WTC11 (cell line): ENCODE data around the gene PRRX1. TPM values are rescaled to one million over a fixed set of nuclear protein-coding genes. Genes with fewer than 3 reads are reported as not detected.

Source experiments
- ATAC-seq: fragments of 200-7000 bp; cut with Tn5 transposase; 2 replicates; pipeline ENCODE4 v1.10.0; 2021; ENCODE audit warnings: mild to moderate bottlenecking, moderate library complexity
- CTCF ChIA-PET: fragments of 300-600 bp; sonication (Branson Sonifier 250); formaldehyde crosslinking; loops from one replicate; lab custom pipeline; 2021; ENCODE audit warnings: antibody characterized with exemption; lab: Charles Lee
- POLR2A ChIA-PET: fragments of 350-600 bp; sonication (Branson Sonifier 250); formaldehyde crosslinking; loops from one replicate; lab custom pipeline; 2021; ENCODE audit warnings: antibody characterized with exemption; lab: Charles Lee
- DNase-seq: peaks from one replicate; pipeline ENCODE4 v3.0.0; 2021; ENCODE audit warnings: low spot score
- H3K27ac Mint-ChIP-seq: 2 replicates; pipeline ENCODE4 v1.8.0; 2021; ENCODE audit warnings: mixed read lengths
- H3K27me3 Mint-ChIP-seq: 2 replicates; pipeline ENCODE4 v1.8.0; 2021; ENCODE audit warnings: low read depth, mild to moderate bottlenecking, moderate library complexity, mixed read lengths
- H3K36me3 Mint-ChIP-seq: 2 replicates; pipeline ENCODE4 v1.8.0; 2021; ENCODE audit warnings: mixed read lengths
- H3K4me1 Mint-ChIP-seq: 2 replicates; pipeline ENCODE4 v1.8.0; 2022; ENCODE audit warnings: mixed read lengths
- H3K4me3 Mint-ChIP-seq: 2 replicates; pipeline ENCODE4 v1.8.0; 2021; ENCODE audit warnings: mild to moderate bottlenecking, moderate library complexity, mixed read lengths
- H3K9me3 Mint-ChIP-seq: 2 replicates; pipeline ENCODE4 v1.8.0; 2021; ENCODE audit warnings: mixed read lengths
- ATF1 ChIP-seq: sonication (generic); formaldehyde crosslinking; IDR thresholded peaks from 2 replicates; pipeline ENCODE4 v1.8.1; 2023; ENCODE audit warnings: mild to moderate bottlenecking, moderate library complexity, missing genetic modification reagents
- ATF6 ChIP-seq: sonication (generic); formaldehyde crosslinking; IDR thresholded peaks from 2 replicates; pipeline ENCODE4 v1.8.1; 2023; ENCODE audit warnings: mild to moderate bottlenecking, missing genetic modification reagents
- EMX1 ChIP-seq: fragments of 250-450 bp; sonication (Bioruptor Pico); IDR thresholded peaks from 2 replicates; pipeline ENCODE4 v1.8.0; 2021; ENCODE audit warnings: mild to moderate bottlenecking
- ESRRA ChIP-seq: sonication (generic); formaldehyde crosslinking; IDR thresholded peaks from 2 replicates; pipeline ENCODE4 v1.8.1; 2022; ENCODE audit warnings: mild to moderate bottlenecking, missing genetic modification reagents, borderline replicate concordance
- FOXJ3 ChIP-seq: sonication (generic); formaldehyde crosslinking; IDR thresholded peaks from 2 replicates; pipeline ENCODE4 v1.9.0; 2021; ENCODE audit warnings: missing genetic modification reagents, mild to moderate bottlenecking, borderline replicate concordance
- FOXP1 ChIP-seq: sonication (generic); formaldehyde crosslinking; IDR thresholded peaks from 2 replicates; pipeline ENCODE4 v1.8.0; 2022; ENCODE audit warnings: missing genetic modification reagents, mild to moderate bottlenecking, moderate library complexity, borderline replicate concordance
- JUN ChIP-seq: sonication (generic); formaldehyde crosslinking; IDR thresholded peaks from 2 replicates; pipeline ENCODE4 v1.8.0; 2023; ENCODE audit warnings: mild to moderate bottlenecking, missing genetic modification reagents
- MYBL2 ChIP-seq: sonication (generic); formaldehyde crosslinking; IDR thresholded peaks from 2 replicates; pipeline ENCODE4 v1.8.1; 2023; ENCODE audit warnings: mild to moderate bottlenecking, moderate library complexity, missing genetic modification reagents
- NR1H2 ChIP-seq: sonication (generic); formaldehyde crosslinking; IDR thresholded peaks from 2 replicates; pipeline ENCODE4 v1.9.0; 2021; ENCODE audit warnings: mild to moderate bottlenecking, moderate library complexity, missing genetic modification reagents
- NR2C2 ChIP-seq: sonication (generic); formaldehyde crosslinking; IDR thresholded peaks from 2 replicates; pipeline ENCODE4 v1.8.0; 2022; ENCODE audit warnings: mild to moderate bottlenecking, missing genetic modification reagents
- OVOL2 ChIP-seq: fragments of 250-450 bp; sonication (Bioruptor Pico); IDR thresholded peaks from 2 replicates; pipeline ENCODE4 v1.9.0; 2021; ENCODE audit warnings: mild to moderate bottlenecking, borderline replicate concordance
- PRRX2 ChIP-seq: fragments of 250-450 bp; sonication (Bioruptor Pico); IDR thresholded peaks from 2 replicates; pipeline ENCODE4 v1.8.0; 2021; ENCODE audit warnings: mild to moderate bottlenecking
- SMAD3 ChIP-seq: sonication (generic); formaldehyde crosslinking; IDR thresholded peaks from 2 replicates; pipeline ENCODE4 v1.8.0; 2022; ENCODE audit warnings: missing genetic modification reagents, mild to moderate bottlenecking, borderline replicate concordance
- SOX15 ChIP-seq: fragments of 250-450 bp; sonication (Bioruptor Pico); IDR thresholded peaks from 2 replicates; pipeline ENCODE4 v1.9.0; 2021; ENCODE audit warnings: mild to moderate bottlenecking
- TEAD1 ChIP-seq: sonication (generic); formaldehyde crosslinking; IDR thresholded peaks from 2 replicates; pipeline ENCODE4 v1.8.0; 2022; ENCODE audit warnings: mild to moderate bottlenecking, missing genetic modification reagents
- TP53 ChIP-seq: sonication (generic); formaldehyde crosslinking; IDR thresholded peaks from 2 replicates; pipeline ENCODE4 v1.8.1; 2023; ENCODE audit warnings: mild to moderate bottlenecking, missing genetic modification reagents
- ZNF138 ChIP-seq: sonication (generic); formaldehyde crosslinking; conservative IDR thresholded peaks from 2 replicates; pipeline ENCODE4 v1.8.1; 2022; ENCODE audit warnings: mild to moderate bottlenecking, moderate library complexity, missing genetic modification reagents
- ZNF232 ChIP-seq: sonication (generic); formaldehyde crosslinking; IDR thresholded peaks from 2 replicates; pipeline ENCODE4 v1.8.0; 2022; ENCODE audit warnings: mild to moderate bottlenecking, missing genetic modification reagents
- ZNF416 ChIP-seq: fragments of 250-450 bp; sonication (Bioruptor Pico); IDR thresholded peaks from 2 replicates; pipeline ENCODE4 v1.9.0; 2021; ENCODE audit warnings: mild to moderate bottlenecking, inconsistent platforms
- total RNA-seq: library from RNA; stranded (reverse); gene quantifications from 3 replicates; pipeline ENCODE4 v1.2.3, GENCODE V29; 2021
- TF ChIP-seq, protein P1 (sequence below): sonication (generic); formaldehyde crosslinking; IDR thresholded peaks from 2 replicates; pipeline ENCODE4 v1.8.0; 2023; ENCODE audit warnings: missing genetic modification reagents, mild to moderate bottlenecking, borderline replicate concordance
- TF ChIP-seq, protein P2 (sequence below): sonication (generic); formaldehyde crosslinking; IDR thresholded peaks from 2 replicates; pipeline ENCODE4 v1.8.1; 2022; ENCODE audit warnings: low read depth, missing genetic modification reagents, borderline replicate concordance
- TF ChIP-seq, protein P3 (sequence below): sonication (generic); formaldehyde crosslinking; conservative IDR thresholded peaks from 2 replicates; pipeline ENCODE4 v1.8.1; 2022; ENCODE audit warnings: mild to moderate bottlenecking, missing genetic modification reagents

The PRRX1 gene
- total RNA-seq, 1 experiment from 2014 or later: 0.31 TPM

DNA sequence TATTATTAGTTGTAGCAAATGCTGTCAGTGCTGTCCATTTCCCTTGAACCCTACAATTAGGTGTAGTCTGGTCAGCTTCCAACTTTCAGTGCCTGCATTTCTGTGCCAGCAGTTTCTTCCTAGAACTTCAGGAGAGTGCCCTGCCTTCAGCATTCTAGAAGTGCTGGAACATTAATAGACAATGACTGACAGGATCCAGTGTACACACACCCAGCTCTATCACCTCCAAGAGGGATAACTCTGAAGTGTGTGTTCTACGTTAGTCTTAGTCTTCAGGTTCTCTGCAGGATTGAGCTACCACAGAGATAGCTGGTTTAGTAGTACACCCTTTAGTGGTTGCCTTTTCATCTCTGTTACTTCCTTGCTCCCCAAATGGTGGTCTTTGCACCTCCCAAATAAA, 61.4 kb downstream of the PRRX1 start (continued):
- TF ChIP-seq, protein P1, sequence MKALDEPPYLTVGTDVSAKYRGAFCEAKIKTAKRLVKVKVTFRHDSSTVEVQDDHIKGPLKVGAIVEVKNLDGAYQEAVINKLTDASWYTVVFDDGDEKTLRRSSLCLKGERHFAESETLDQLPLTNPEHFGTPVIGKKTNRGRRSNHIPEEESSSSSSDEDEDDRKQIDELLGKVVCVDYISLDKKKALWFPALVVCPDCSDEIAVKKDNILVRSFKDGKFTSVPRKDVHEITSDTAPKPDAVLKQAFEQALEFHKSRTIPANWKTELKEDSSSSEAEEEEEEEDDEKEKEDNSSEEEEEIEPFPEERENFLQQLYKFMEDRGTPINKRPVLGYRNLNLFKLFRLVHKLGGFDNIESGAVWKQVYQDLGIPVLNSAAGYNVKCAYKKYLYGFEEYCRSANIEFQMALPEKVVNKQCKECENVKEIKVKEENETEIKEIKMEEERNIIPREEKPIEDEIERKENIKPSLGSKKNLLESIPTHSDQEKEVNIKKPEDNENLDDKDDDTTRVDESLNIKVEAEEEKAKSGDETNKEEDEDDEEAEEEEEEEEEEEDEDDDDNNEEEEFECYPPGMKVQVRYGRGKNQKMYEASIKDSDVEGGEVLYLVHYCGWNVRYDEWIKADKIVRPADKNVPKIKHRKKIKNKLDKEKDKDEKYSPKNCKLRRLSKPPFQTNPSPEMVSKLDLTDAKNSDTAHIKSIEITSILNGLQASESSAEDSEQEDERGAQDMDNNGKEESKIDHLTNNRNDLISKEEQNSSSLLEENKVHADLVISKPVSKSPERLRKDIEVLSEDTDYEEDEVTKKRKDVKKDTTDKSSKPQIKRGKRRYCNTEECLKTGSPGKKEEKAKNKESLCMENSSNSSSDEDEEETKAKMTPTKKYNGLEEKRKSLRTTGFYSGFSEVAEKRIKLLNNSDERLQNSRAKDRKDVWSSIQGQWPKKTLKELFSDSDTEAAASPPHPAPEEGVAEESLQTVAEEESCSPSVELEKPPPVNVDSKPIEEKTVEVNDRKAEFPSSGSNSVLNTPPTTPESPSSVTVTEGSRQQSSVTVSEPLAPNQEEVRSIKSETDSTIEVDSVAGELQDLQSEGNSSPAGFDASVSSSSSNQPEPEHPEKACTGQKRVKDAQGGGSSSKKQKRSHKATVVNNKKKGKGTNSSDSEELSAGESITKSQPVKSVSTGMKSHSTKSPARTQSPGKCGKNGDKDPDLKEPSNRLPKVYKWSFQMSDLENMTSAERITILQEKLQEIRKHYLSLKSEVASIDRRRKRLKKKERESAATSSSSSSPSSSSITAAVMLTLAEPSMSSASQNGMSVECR: no peak
- no peak for TF ChIP-seq ZNF232 (CRISPR knock-in tag)
- no peak for TF ChIP-seq EMX1

DNA sequence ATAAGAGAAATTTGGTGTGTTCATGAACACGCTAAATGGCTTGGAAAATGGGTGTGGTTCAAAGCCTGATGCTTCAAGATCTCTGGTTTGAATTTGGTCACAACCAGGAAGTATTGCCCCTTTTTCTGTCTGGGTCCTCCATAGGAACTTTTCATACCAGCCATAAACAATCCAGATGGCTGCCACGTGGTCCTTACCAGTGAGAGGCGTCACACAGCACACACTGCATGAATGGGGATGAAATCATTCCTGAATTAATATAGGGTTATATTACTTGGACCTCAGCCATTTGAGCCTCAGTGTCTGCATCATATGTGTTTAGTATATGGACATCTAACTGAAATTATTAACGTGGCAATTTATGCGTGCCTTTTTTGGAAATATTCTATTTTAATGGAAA, 64.0 kb downstream of the PRRX1 start:
- ATAC-seq (no peak), DNase-seq (no peak)
- CTCF ChIA-PET: no interaction called here
- POLR2A ChIA-PET: no interaction called here
- H3K4me3 Mint-ChIP-seq: no peak overlapping the region
- no peaks in the 10 kb centered on the region for H3K36me3 Mint-ChIP-seq
- H3K27ac Mint-ChIP-seq: no peak overlapping the region
- TF ChIP-seq ATF1 (CRISPR knock-in tag) (no peak), TP53 (no peak), TEAD1 (CRISPR knock-in tag) (no peak), ZNF138 (no peak), ESRRA (no peak), JUN (no peak), SOX15 (CRISPR knock-in tag) (no peak)
- H3K4me1 Mint-ChIP-seq: no peaks in the 10 kb centered on the region
- no peaks in the 10 kb centered on the region for H3K9me3 Mint-ChIP-seq
- H3K27me3 Mint-ChIP-seq: peaks cover 3% of the 10 kb centered on the region; the same call in 1 of the 2 replicates

DNA sequence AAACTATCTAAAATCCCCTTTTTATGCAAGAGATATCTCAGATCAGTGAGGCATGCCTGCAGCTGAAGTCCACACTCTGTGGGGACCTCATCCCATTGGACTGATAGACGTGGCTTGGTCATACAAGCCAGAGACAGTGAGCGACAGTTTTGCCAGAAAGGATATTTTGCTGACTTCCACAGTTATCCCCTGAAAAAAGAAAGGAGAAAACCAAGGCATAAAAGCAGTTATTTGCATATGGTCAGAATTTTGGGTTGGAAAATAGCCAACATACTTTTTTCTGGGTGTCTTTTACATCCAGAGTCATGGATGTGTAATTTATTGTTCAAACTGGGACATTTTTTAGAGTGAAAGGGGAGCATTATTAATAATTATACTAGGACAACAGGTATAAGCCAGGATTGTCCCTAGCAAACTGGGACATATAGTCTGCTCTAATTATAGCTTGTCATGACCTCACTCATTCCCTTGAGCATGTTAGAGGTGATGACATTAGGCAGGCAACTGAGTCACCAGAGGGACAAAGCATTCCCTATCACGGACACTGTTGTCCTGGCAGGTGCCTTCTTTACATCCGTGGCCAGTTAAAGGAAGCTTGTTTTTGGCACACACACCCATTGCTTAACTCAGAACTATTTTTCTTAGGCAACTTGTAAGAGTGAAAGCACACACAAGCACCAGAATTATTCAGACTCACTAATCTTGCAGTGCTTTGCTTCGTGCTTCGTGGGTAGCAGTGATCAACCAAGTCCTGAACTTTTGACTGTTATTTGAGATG, 65.5 kb downstream of the PRRX1 start:
- ChIA-PET POLR2A (no interaction called here), CTCF (no interaction called here)
- H3K4me3 Mint-ChIP-seq: no peak overlapping the region
- H3K27ac Mint-ChIP-seq: no peak overlapping the region
- H3K4me1 Mint-ChIP-seq: no peaks in the 10 kb centered on the region
- H3K27me3 Mint-ChIP-seq: peaks cover 3% of the 10 kb centered on the region; the same call in 1 of the 2 replicates
- ATAC-seq (no peak), DNase-seq (no peak)
- no peaks in the 10 kb centered on the region for H3K9me3 Mint-ChIP-seq
- no peak for TF ChIP-seq MYBL2
- TF ChIP-seq SMAD3 (CRISPR knock-in tag): no peak
- H3K36me3 Mint-ChIP-seq: no peaks in the 10 kb centered on the region

- ChIA-PET CTCF (no interaction called here), POLR2A (no interaction called here)
- Mint-ChIP-seq H3K4me1 (no peaks in the 10 kb centered on the region), H3K36me3 (no peaks in the 10 kb centered on the region), H3K4me3 (no peak overlapping the region), H3K27me3 (peaks cover 3% of the 10 kb centered on the region; the same call in 1 of the 2 replicates), H3K9me3 (no peaks in the 10 kb centered on the region), H3K27ac (no peak overlapping the region)
- ATAC-seq (no peak), DNase-seq (no peak)
- TF ChIP-seq NR1H2 (no peak), FOXJ3 (CRISPR knock-in tag) (no peak), FOXP1 (CRISPR knock-in tag) (no peak), OVOL2 (CRISPR knock-in tag) (no peak), ATF6 (CRISPR knock-in tag) (no peak), SOX15 (CRISPR knock-in tag) (no peak), ZNF416 (no peak), TEAD1 (CRISPR knock-in tag) (no peak), NR2C2 (CRISPR knock-in tag) (no peak), PRRX2 (CRISPR knock-in tag) (no peak)
- TF ChIP-seq, protein P2, sequence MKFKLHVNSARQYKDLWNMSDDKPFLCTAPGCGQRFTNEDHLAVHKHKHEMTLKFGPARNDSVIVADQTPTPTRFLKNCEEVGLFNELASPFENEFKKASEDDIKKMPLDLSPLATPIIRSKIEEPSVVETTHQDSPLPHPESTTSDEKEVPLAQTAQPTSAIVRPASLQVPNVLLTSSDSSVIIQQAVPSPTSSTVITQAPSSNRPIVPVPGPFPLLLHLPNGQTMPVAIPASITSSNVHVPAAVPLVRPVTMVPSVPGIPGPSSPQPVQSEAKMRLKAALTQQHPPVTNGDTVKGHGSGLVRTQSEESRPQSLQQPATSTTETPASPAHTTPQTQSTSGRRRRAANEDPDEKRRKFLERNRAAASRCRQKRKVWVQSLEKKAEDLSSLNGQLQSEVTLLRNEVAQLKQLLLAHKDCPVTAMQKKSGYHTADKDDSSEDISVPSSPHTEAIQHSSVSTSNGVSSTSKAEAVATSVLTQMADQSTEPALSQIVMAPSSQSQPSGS (CRISPR knock-in tag): no peak
- TF ChIP-seq, protein P3, sequence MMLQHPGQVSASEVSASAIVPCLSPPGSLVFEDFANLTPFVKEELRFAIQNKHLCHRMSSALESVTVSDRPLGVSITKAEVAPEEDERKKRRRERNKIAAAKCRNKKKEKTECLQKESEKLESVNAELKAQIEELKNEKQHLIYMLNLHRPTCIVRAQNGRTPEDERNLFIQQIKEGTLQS (CRISPR knock-in tag): no peak
These were observed 66.1 kb downstream of the PRRX1 start for GRCh38 chr1:170730014-170730413.
